OCI-LY7 (cell line): ENCODE data around the gene LRRFIP1. TPM values are rescaled to one million over a fixed set of nuclear protein-coding genes. Genes with fewer than 3 reads are reported as not detected.

ENCODE experiments used
- BruUV-seq: library from RNA; stranded (reverse); fragments of 400-500 nt; replicated peaks from 2 replicates; lab custom pipeline; 2021; lab: Mats Ljungman, UMichigan
- CTCF ChIA-PET: fragments of 300-600 bp; sonication (Branson Sonifier 250); formaldehyde crosslinking; loops from one replicate; lab custom pipeline; 2022; ENCODE audit warnings: antibody characterized with exemption; ENCODE audit not compliant: unreplicated experiment; lab: Charles Lee
- POLR2A ChIA-PET: fragments of 300-600 bp; sonication (Branson Sonifier 250); formaldehyde crosslinking; loops from one replicate; lab custom pipeline; 2022; ENCODE audit warnings: antibody characterized with exemption; lab: Charles Lee
- DNase-seq: peaks from one replicate; pipeline ENCODE4 v3.0.0-alpha.2; 2015; ENCODE audit warnings: low spot score
- H2AFZ ChIP-seq: fragments of 200-600 bp; sonication (generic), shearing (Covaris generic); 2 replicates; pipeline ENCODE4 v1.6.1; 2014; ENCODE audit warnings: mild to moderate bottlenecking, antibody characterized with exemption, low read length, moderate library complexity
- H3K27ac ChIP-seq: fragments of 200-600 bp; sonication (generic); 2 replicates; pipeline ENCODE4 v1.5.1; 2014; ENCODE audit warnings: mixed run types, low read depth, mild to moderate bottlenecking, moderate library complexity, low read length, inconsistent platforms; ENCODE audit not compliant: poor library complexity, severe bottlenecking
- H3K36me3 ChIP-seq: fragments of 200-600 bp; sonication (generic); 2 replicates; pipeline ENCODE4 v1.6.1; 2014; ENCODE audit warnings: mild to moderate bottlenecking, antibody characterized with exemption, low read length, moderate library complexity, mixed read lengths; ENCODE audit not compliant: insufficient read depth
- H3K4me1 ChIP-seq: fragments of 200-600 bp; sonication (generic); 2 replicates; pipeline ENCODE4 v1.5.1; 2014; ENCODE audit warnings: mild to moderate bottlenecking, low read length; ENCODE audit not compliant: insufficient read depth, poor library complexity, severe bottlenecking
- H3K4me2 ChIP-seq: fragments of 200-600 bp; sonication (generic); 2 replicates; pipeline ENCODE4 v1.6.1; 2014; ENCODE audit warnings: mild to moderate bottlenecking, low read length
- H3K4me3 ChIP-seq: fragments of 200-600 bp; sonication (generic); 2 replicates; pipeline ENCODE4 v1.5.1; 2014; ENCODE audit warnings: mild to moderate bottlenecking, low read depth, low read length; ENCODE audit not compliant: poor library complexity, severe bottlenecking
- H3K79me2 ChIP-seq: fragments of 200-600 bp; sonication (generic); 2 replicates; pipeline ENCODE4 v1.6.1; 2016; ENCODE audit warnings: low read depth, mild to moderate bottlenecking, low read length, moderate library complexity, mixed read lengths; ENCODE audit not compliant: insufficient read depth
- H3K9me2 ChIP-seq: fragments of 200-600 bp; sonication (generic); 2 replicates; pipeline ENCODE4 v1.6.1; 2016; ENCODE audit warnings: mild to moderate bottlenecking, low read length, mixed read lengths; ENCODE audit not compliant: insufficient read depth
- H3K9me3 ChIP-seq: fragments of 200-600 bp; sonication (generic); 2 replicates; pipeline ENCODE4 v1.6.1; 2014; ENCODE audit warnings: mild to moderate bottlenecking, mixed run types, low read length, mixed read lengths
- H4K20me1 ChIP-seq: fragments of 200-600 bp; sonication (generic); 2 replicates; pipeline ENCODE4 v1.6.1; 2014; ENCODE audit warnings: mild to moderate bottlenecking, antibody characterized with exemption, low read length, moderate library complexity, mixed read lengths; ENCODE audit not compliant: insufficient read depth
- EZH2phosphoT487 ChIP-seq: fragments of 200-600 bp; sonication (generic); IDR thresholded peaks from 2 replicates; pipeline ENCODE4 v1.6.1; 2018; ENCODE audit warnings: low read depth, borderline replicate concordance, mild to moderate bottlenecking, mixed run types, antibody characterized with exemption, low read length, moderate library complexity, mixed read lengths
- intact Hi-C: fragments of 100-400 bp; cut with micrococcal nuclease; formaldehyde crosslinking; loops from one replicate; pipeline ENCODE4 v1.10.0; 2022; ENCODE audit not compliant: unreplicated experiment
- total RNA-seq, 2 experiments: library from RNA; depleted of rRNA in 1 of 2; stranded (reverse); fragments of >200 nt in 1 of 2; shearing (Covaris generic) in 1 of 2; gene quantifications; 2 replicates each; pipeline ENCODE4 v1.2.3, GENCODE V29; 2014 to 2022
- TF ChIP-seq, protein P1 (sequence below): fragments of 200-600 bp; sonication (generic); conservative IDR thresholded peaks from 2 replicates; pipeline ENCODE4 v1.5.1; 2014; ENCODE audit warnings: mild to moderate bottlenecking, antibody characterized with exemption, low read length, moderate library complexity, mixed read lengths

LRRFIP1 gene
- total RNA-seq, 2 experiments from 2014 or later: 95.7 to 216 TPM

- TF ChIP-seq EZH2phosphoT487: no peak
- TF ChIP-seq, protein P1, sequence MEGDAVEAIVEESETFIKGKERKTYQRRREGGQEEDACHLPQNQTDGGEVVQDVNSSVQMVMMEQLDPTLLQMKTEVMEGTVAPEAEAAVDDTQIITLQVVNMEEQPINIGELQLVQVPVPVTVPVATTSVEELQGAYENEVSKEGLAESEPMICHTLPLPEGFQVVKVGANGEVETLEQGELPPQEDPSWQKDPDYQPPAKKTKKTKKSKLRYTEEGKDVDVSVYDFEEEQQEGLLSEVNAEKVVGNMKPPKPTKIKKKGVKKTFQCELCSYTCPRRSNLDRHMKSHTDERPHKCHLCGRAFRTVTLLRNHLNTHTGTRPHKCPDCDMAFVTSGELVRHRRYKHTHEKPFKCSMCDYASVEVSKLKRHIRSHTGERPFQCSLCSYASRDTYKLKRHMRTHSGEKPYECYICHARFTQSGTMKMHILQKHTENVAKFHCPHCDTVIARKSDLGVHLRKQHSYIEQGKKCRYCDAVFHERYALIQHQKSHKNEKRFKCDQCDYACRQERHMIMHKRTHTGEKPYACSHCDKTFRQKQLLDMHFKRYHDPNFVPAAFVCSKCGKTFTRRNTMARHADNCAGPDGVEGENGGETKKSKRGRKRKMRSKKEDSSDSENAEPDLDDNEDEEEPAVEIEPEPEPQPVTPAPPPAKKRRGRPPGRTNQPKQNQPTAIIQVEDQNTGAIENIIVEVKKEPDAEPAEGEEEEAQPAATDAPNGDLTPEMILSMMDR: no peak
- H2AFZ ChIP-seq: no peak overlapping the region
- intact Hi-C loops: no loop called here
- peaks cover 49% of the 10 kb centered on the region; the same call in 1 of the 2 replicates for H3K79me2 ChIP-seq
- no peaks in the 10 kb centered on the region for H3K9me2 ChIP-seq
- no peak for DNase-seq
- peaks cover 64% of the 10 kb centered on the region for H3K36me3 ChIP-seq
- ChIA-PET CTCF (no interaction called here), POLR2A (interaction anchor here (1.6 kb wide), 1 partner anchor 10 kb away, joined by 4 read pairs; no protein-coding TSS in a partner anchor)
- BruUV-seq: no TSS peak
- no peaks in the 10 kb centered on the region for H3K9me3 ChIP-seq
- H3K27ac ChIP-seq: no peak overlapping the region
- peaks cover 9% of the 10 kb centered on the region; the same call in 1 of the 2 replicates for H4K20me1 ChIP-seq
- H3K4me1 ChIP-seq: no peaks in the 10 kb centered on the region
- no peak overlapping the region for H3K4me3 ChIP-seq
- no peak overlapping the region for H3K4me2 ChIP-seq
Observed at GRCh38 chr2:237735798-237736197, 108.4 kb downstream of the LRRFIP1 start.

DNA sequence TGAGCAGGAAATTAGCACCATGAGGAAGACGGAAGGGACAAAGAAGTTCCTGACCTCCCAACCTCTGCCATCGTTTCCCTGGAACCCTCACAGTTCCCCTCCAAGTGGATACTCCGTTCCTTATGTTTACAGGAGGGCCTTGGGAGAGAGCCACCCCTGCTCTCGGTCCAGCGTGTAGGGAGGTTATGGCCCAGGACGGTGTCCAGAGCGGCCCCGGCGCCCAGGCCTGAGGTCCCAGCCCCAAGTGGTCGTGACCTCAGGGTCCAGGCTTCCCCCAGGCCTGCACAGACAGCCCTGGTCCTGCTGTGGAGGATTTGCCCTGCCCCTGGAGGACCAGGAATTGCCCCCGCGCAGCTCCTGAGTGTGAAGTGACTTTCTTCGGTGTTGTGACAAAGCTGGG is 109.4 kb downstream of the LRRFIP1 start:
- H3K27ac ChIP-seq: no peak overlapping the region
- ChIA-PET POLR2A (interaction anchor here (1.1 to 1.6 kb wide), 2 partner anchors 9 to 64 kb away, joined by 3 to 4 read pairs; no protein-coding TSS in a partner anchor), CTCF (no interaction called here)
- H3K4me2 ChIP-seq: no peak overlapping the region
- no peaks in the 10 kb centered on the region for H3K4me1 ChIP-seq
- peaks cover 58% of the 10 kb centered on the region for H3K36me3 ChIP-seq
- H3K4me3 ChIP-seq: no peak overlapping the region
- peaks cover 50% of the 10 kb centered on the region; the same call in 1 of the 2 replicates for H3K79me2 ChIP-seq
- no peaks in the 10 kb centered on the region for H3K9me2 ChIP-seq
- no peak overlapping the region for H2AFZ ChIP-seq
- no peak for DNase-seq
- intact Hi-C loops: no loop called here
- no TSS peak for BruUV-seq
- H3K9me3 ChIP-seq: no peaks in the 10 kb centered on the region
- TF ChIP-seq, protein P1: no peak
- TF ChIP-seq EZH2phosphoT487: no peak
- peaks cover 9% of the 10 kb centered on the region; the same call in 1 of the 2 replicates for H4K20me1 ChIP-seq

DNA sequence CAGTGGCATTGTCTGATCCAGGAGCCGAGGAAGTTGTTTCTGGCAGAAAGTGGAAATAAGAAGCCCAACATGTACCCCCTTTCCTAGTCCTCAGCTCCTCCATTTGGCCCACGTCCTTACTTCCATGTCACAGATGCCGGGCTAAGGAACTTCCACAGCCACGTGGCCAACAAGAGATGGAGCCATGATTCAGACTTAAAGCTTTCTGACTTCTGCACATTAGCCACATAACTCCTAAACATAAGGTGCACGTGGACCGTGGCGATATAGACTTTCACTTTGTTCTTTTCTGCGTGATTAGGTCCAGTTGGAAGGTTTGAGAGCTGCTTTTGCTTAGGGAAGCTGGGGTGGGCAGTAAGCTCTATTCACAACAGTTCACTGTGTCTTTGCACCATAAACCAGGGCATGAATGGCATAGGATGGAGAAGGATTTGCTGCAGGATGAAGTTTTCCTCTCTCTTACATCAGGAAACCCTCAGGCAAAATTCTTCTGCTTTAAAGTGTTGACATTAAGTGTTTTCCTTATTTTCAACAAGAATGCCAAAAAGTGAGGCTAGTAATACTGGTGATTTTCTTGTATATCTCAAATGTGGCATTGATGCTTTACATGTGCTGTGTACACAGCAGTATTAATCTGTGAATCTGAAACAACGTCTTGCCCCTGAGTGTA is 109.9 kb downstream of the LRRFIP1 start:
- CTCF ChIA-PET: no interaction called here
- Histone ChIP-seq H2AFZ (no peak overlapping the region), H3K36me3 (peaks cover 61% of the 10 kb centered on the region), H3K79me2 (peaks cover 51% of the 10 kb centered on the region; the same call in 1 of the 2 replicates), H4K20me1 (peaks cover 9% of the 10 kb centered on the region; the same call in 1 of the 2 replicates), H3K4me1 (no peaks in the 10 kb centered on the region), H3K4me2 (no peak overlapping the region), H3K9me3 (no peaks in the 10 kb centered on the region), H3K27ac (no peak overlapping the region), H3K9me2 (no peaks in the 10 kb centered on the region), H3K4me3 (no peak overlapping the region)
- POLR2A ChIA-PET: interaction anchor here (1.1 to 1.6 kb wide), 2 partner anchors 8 to 65 kb away, joined by 3 to 4 read pairs; no protein-coding TSS in a partner anchor
- DNase-seq: no peak
- TF ChIP-seq EZH2phosphoT487: no peak
- TF ChIP-seq, protein P1: no peak
- intact Hi-C loops: no loop called here
- no TSS peak for BruUV-seq
